Adrenal gland (tissue), 12 donors: ENCODE measurements around the gene AGPS. TPM values are rescaled to one million over a fixed set of nuclear protein-coding genes. Genes with fewer than 3 reads are reported as not detected.
A peak's percentile ranks its signal among the peaks of the same experiment; 100 is the strongest.

Experiments used
- DNase-seq, 7 donors: peaks; one replicate each; pipeline ENCODE4 v3.0.0-alpha.2; 2019 to 2020
- H3K27ac ChIP-seq, 5 donors: fragments of 200-600 bp; sonication (generic) in 4 of 5; 1 replicate in 3 of 5; 2 replicates in 2 of 5; pipeline versions ENCODE4 v1.5.1 to v1.8.0; 2016 to 2020; ENCODE audit warnings: mild to moderate bottlenecking in 1 of 5
- H3K27me3 ChIP-seq: fragments of 200-600 bp; 2 replicates; pipeline ENCODE4 v1.8.0; 2021
- H3K36me3 ChIP-seq, 2 donors: fragments of 200-600 bp; replicated peaks in 1 of 2; 1 replicate in 1 of 2; 2 replicates in 1 of 2; pipeline versions ENCODE4 v1.5.1 to v1.8.0; 2018 to 2022
- H3K4me1 ChIP-seq, 2 donors: fragments of 200-600 bp; replicated peaks in 1 of 2; 1 replicate in 1 of 2; 2 replicates in 1 of 2; pipeline versions ENCODE4 v1.5.1 to v1.8.0; 2018 to 2021
- H3K4me3 ChIP-seq, 4 donors: fragments of 200-600 bp; sonication (generic) in 3 of 4; one replicate each; pipeline ENCODE4 v1.5.1; 2016 to 2018
- H3K9me3 ChIP-seq, 3 donors: fragments of 200-600 bp; sonication (generic) in 1 of 3; replicated peaks in 1 of 3; 1 replicate in 2 of 3; 2 replicates in 1 of 3; pipeline versions ENCODE4 v1.5.1 to v1.8.0; 2016 to 2021
- CTCF ChIP-seq, 6 experiments: fragments of 450-650 bp in 4 of 6; fragments of 200-600 bp in 2 of 6; sonication (generic) in 1 of 6; IDR thresholded peaks; 1 replicate in 5 of 6; 2 replicates in 1 of 6; pipeline versions ENCODE4 v1.5.1 to v1.8.0; 2016 to 2021; ENCODE audit warnings: antibody characterized with exemption in 6 of 6, mild to moderate bottlenecking in 2 of 6, moderate library complexity in 1 of 6
- POLR2A ChIP-seq, 2 donors: fragments of 450-650 bp; IDR thresholded peaks; one replicate each; pipeline ENCODE4 v1.6.1; 2017; ENCODE audit warnings: antibody characterized with exemption in 2 of 2, mild to moderate bottlenecking in 2 of 2, moderate library complexity in 1 of 2
- WGBS, 4 donors: extraction: QIAGEN DNeasy Blood & Tissue Kit in 2 of 4; methylation state at CpG; one replicate each; pipeline versions ENCODE4 v1.1.5 to v1.1.7; 2013 to 2017; 5-methylcytosine and 5-hydroxymethylcytosine counted together
- intact Hi-C, 2 donors: fragments of 100-400 bp; cut with DNase I; formaldehyde crosslinking; loops; one replicate each; pipeline versions ENCODE4 v1.14.1 to v1.15.0; 2022 to 2023
- polyA plus RNA-seq, 3 donors: library from polyadenylated mRNA; stranded (reverse); fragments of 200-250 nt in 2 of 3; fragments of 350-450 nt in 1 of 3; fragmentation: Illumina TruSeq in 1 of 3; extraction: RNeasy Lipid Tissue Mini Kit (QIAGEN cat#74804) in 1 of 3; gene quantifications; one replicate each; pipeline ENCODE4 v1.2.3, GENCODE V29; 2013 to 2014
- total RNA-seq, 9 donors: library from RNA; depleted of rRNA in 4 of 9; stranded (reverse); fragments of >200 nt in 4 of 9; fragments of 120-200 nt in 1 of 9; fragmentation: NEBNext Ultra II Directional in 1 of 9; extraction: Animal tissue kit (Norgen Biotek cat#: 25700) in 1 of 9; gene quantifications; one replicate each; pipeline versions ENCODE4 v1.1.0 to v1.2.4, GENCODE V29; 2013 to 2023
- donor health status: healthy with polysubstance abuse.
- donor health status: Bipolar disorder and iron deficiency.
- donor health status: DM: yes; HTN: yes; CAD: no.
- donor health status: DM: no; HTN: no; CAD: no.
- donor health status: DM: no; HTN: no; CAD: no.
- donor health status: DM: yes; HTN: yes; CAD: no.

Gene AGPS
- total and polyA plus RNA-seq, 12 donors: 3.8 to 43.1 (median 32.8) TPM

DNA sequence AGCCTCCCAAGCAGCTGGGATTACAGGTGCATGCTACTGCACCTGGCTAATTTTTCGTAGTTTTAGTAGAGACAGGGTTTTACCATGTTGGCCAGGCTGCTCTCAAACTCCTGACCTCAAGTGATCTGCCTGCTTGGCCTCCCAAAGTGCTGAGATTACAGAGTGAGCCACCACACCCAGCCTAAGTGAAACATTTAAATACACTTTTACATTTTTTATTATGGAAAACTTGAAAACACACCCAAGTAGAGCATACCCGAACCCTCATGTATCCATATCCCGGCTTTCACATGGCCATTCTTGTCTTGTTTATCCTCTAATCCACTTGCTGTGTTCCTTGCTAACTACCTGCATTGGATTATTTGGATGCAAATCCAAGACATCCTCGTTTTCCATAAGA, 13.2 kb upstream of the AGPS start:
- 81 to 95% (median 93%) methylated on average over 4 of the region's 4 CpGs for WGBS, 4 donors
- H3K4me3 ChIP-seq: no peak overlapping the region
- DNase-seq: no peak
- no peak overlapping the region for H3K27ac ChIP-seq
- intact Hi-C loops: no loop called here
- no peaks in the 10 kb centered on the region for H3K27me3 ChIP-seq
- no peaks in the 10 kb centered on the region for H3K9me3 ChIP-seq
- H3K36me3 ChIP-seq: no peaks in the 10 kb centered on the region
- TF ChIP-seq CTCF (IDR thresholded peaks at IDR 0.05) (no peak), POLR2A (IDR thresholded peaks at IDR 0.05) (no peak)
- H3K4me1 ChIP-seq: no peaks in the 10 kb centered on the region

DNA sequence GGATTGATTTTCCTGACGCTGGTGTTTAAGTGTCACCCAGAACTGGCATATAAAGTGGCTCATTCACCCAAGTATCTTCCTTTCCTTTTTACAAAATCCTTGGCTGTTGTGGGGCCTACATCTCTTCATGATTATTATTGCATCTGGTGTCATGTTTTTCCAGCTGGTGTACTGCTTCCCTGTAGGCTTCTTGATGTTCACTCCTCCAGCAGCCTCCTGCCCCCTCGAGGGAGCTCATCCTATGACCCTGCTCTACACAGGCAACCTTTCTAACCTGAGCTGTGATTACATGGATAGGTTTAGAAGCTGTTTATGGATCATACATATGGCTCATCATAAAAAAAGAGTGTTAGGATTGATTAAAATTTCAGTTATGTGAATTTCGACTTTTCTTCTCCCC, 12.4 kb upstream of the AGPS start:
- 85 to 92% (median 88%) methylated on average over 3 of the region's 3 CpGs for WGBS, 4 donors
- H3K36me3 ChIP-seq: no peaks in the 10 kb centered on the region
- H3K27ac ChIP-seq: no peak overlapping the region
- no peaks in the 10 kb centered on the region for H3K9me3 ChIP-seq
- no peaks in the 10 kb centered on the region for H3K27me3 ChIP-seq
- no peak for TF ChIP-seq CTCF (IDR thresholded peaks at IDR 0.05)
- no peak for TF ChIP-seq POLR2A (IDR thresholded peaks at IDR 0.05)
- intact Hi-C loops: no loop called here
- no peak for DNase-seq
- no peak overlapping the region for H3K4me3 ChIP-seq
- no peaks in the 10 kb centered on the region for H3K4me1 ChIP-seq

- 48 to 70% (median 58%) methylated on average over 2 of the region's 2 CpGs for WGBS, 4 donors
- H3K36me3 ChIP-seq: no peaks in the 10 kb centered on the region
- no peaks in the 10 kb centered on the region for H3K27me3 ChIP-seq
- TF ChIP-seq POLR2A (IDR thresholded peaks at IDR 0.05) (no peak), CTCF (IDR thresholded peaks at IDR 0.05) (no peak)
- intact Hi-C loops: no loop called here
- no peak for DNase-seq
- H3K9me3 ChIP-seq: no peaks in the 10 kb centered on the region
- H3K4me1 ChIP-seq: no peaks in the 10 kb centered on the region
- H3K4me3 ChIP-seq: no peak overlapping the region
- no peak overlapping the region for H3K27ac ChIP-seq
Measured at GRCh38 chr2:177383935-177384334, 8.6 kb upstream of the AGPS start.

DNA sequence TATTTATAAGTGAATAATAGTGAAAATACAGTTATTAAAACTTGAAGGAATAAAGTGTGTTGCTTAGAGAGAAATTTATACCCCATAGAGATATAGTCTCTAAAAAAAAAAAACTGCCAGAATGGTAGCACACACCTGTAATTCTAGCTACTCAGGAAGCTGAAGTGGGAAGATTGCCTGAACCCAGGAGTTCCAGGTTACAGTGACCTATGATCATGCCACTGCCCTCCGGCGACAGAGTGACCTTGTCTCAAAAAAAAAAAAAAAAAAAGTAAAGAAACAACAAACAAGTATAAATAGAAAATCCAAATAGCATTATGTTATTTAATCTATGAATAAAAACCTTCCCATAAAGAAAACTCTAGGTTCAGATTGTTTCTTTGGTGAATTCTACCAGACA, 7.4 kb upstream of the AGPS start:
- Histone ChIP-seq H3K27ac (no peak overlapping the region), H3K9me3 (no peaks in the 10 kb centered on the region), H3K4me1 (no peaks in the 10 kb centered on the region), H3K36me3 (no peaks in the 10 kb centered on the region), H3K27me3 (no peaks in the 10 kb centered on the region), H3K4me3 (no peak overlapping the region)
- WGBS, 4 donors: 42 to 60% (median 53%) methylated on average over 2 of the region's 2 CpGs
- DNase-seq: no peak
- no peak for TF ChIP-seq POLR2A (IDR thresholded peaks at IDR 0.05)
- intact Hi-C loops: no loop called here

DNA sequence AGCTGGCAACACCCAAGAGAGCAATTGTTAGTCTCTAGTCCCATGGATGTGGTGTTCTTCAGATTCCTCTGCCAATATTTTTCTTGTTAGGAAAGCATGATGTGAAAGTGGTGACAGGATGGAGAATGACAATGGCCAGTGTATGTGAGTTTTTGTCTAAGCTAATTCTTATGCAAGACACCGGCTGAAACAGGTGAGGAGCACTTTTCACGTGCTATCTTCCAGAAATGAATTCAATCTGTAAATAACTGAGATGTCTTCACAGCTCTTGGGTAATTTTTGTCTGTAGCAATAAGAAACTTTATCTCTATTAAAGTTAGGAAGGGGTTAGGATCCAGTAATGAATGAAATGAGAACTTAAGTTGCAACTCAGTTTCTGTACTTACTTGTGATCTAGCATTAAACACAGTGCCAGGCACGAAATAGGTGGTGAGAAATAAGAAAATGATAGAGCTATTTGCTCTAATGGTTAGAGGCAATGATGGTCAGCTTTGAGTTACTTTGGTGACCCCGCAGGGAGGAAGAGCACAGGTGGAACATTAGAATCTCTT, 676 bp upstream of the AGPS start:
- 64 to 77% (median 68%) methylated on average over 4 of the region's 4 CpGs for WGBS, 4 donors
- peaks cover 2 to 38% of the 10 kb centered on the region in 2 donors for H3K4me1 ChIP-seq
- no peaks in the 10 kb centered on the region for H3K27me3 ChIP-seq
- H3K4me3 ChIP-seq: peak overlapping the region; percentile 41 to 75 (median 64)
- TF ChIP-seq POLR2A (IDR thresholded peaks at IDR 0.05): no peak
- TF ChIP-seq CTCF (IDR thresholded peaks at IDR 0.05): no peak
- DNase-seq: no peak
- intact Hi-C loops: no loop called here
- no peaks in the 10 kb centered on the region for H3K9me3 ChIP-seq
- no peaks in the 10 kb centered on the region for H3K36me3 ChIP-seq
- H3K27ac ChIP-seq: peak overlapping the region in 2 of 5 donors; percentile 42 to 83
